OCI-LY1 (cell line): ENCODE data around the gene DPT.

Experiments
- CTCF ChIP-seq: fragments of 200-600 bp; sonication (generic), shearing (Covaris generic); IDR thresholded peaks from 2 replicates; pipeline ENCODE4 v1.5.1; 2017; ENCODE audit warnings: mild to moderate bottlenecking, antibody characterized with exemption, low read length, moderate library complexity, mixed read lengths
- EZH2 ChIP-seq: fragments of 200-600 bp; sonication (generic), shearing (Covaris generic); IDR thresholded peaks from 2 replicates; pipeline ENCODE4 v1.8.0; 2017; ENCODE audit warnings: borderline replicate concordance, mixed run types, mild to moderate bottlenecking, antibody characterized with exemption, low read length, moderate library complexity, mixed read lengths

- TF ChIP-seq EZH2 (no peak), CTCF (no peak)
Measured at GRCh38 chr1:168687816-168688215, 41.2 kb downstream of the DPT start.
